Neutrophil (primary cell): ENCODE measurements around the gene MAML1.

Experiments
- H3K27ac ChIP-seq: fragments of 200-600 bp; sonication (generic); 2 replicates; pipeline ENCODE4 v1.5.1; 2016; ENCODE audit warnings: mild to moderate bottlenecking, moderate library complexity
- H3K27me3 ChIP-seq: fragments of 200-600 bp; sonication (generic); 2 replicates; pipeline ENCODE4 v1.6.0; 2016; ENCODE audit warnings: mild to moderate bottlenecking
- H3K36me3 ChIP-seq: fragments of 200-600 bp; sonication (generic); 2 replicates; pipeline ENCODE4 v1.5.1; 2017
- H3K4me1 ChIP-seq, 2 experiments: fragments of 200-600 bp in 1 of 2; sonication (generic) in 1 of 2; 1 replicate in 1 of 2; 2 replicates in 1 of 2; pipeline versions ENCODE4 v1.5.1 to v1.6.1; 2013 to 2016; ENCODE audit warnings: low read depth in 1 of 2, low read length in 1 of 2, mild to moderate bottlenecking in 1 of 2, moderate library complexity in 1 of 2; ENCODE audit not compliant: control insufficient read depth in 1 of 2, insufficient read depth in 1 of 2
- H3K4me3 ChIP-seq, 2 experiments: fragments of 200-600 bp in 1 of 2; sonication (generic) in 1 of 2; 1 replicate in 1 of 2; 2 replicates in 1 of 2; pipeline ENCODE4 v1.5.1; 2013 to 2016; ENCODE audit warnings: low read depth in 1 of 2, low read length in 1 of 2, mild to moderate bottlenecking in 1 of 2, moderate library complexity in 1 of 2
- H3K9me3 ChIP-seq: fragments of 200-600 bp; sonication (generic); 2 replicates; pipeline ENCODE4 v1.5.1; 2016
- CTCF ChIP-seq: fragments of 200-600 bp; sonication (generic); IDR thresholded peaks from 2 replicates; pipeline ENCODE4 v1.5.1; 2016; ENCODE audit warnings: antibody characterized with exemption

Gene MAML1

GRCh38 chr5:179825655-179826182 lies 93.1 kb downstream of the MAML1 start:
- TF ChIP-seq CTCF = no peak
- Histone ChIP-seq H3K4me1 (peaks cover 9 to 20% of the 10 kb centered on the region in 2 experiments), H3K4me3 (no peak overlapping the region)

More at GRCh38 chr5:179825655-179826182, 93.1 kb downstream of the MAML1 start:
- no peaks in the 10 kb centered on the region for H3K9me3 ChIP-seq
- H3K27me3 ChIP-seq = no peaks in the 10 kb centered on the region
- peaks cover 82% of the 10 kb centered on the region for H3K36me3 ChIP-seq
- H3K27ac ChIP-seq = no peak overlapping the region
